ENCODE measurements around the gene RABIF.
"Not testable (repeated sequence)": the region's sequence is repeated elsewhere in the genome, so short reads cannot be mapped to it uniquely, and the experiment has no call there.

Gene RABIF

DNA sequence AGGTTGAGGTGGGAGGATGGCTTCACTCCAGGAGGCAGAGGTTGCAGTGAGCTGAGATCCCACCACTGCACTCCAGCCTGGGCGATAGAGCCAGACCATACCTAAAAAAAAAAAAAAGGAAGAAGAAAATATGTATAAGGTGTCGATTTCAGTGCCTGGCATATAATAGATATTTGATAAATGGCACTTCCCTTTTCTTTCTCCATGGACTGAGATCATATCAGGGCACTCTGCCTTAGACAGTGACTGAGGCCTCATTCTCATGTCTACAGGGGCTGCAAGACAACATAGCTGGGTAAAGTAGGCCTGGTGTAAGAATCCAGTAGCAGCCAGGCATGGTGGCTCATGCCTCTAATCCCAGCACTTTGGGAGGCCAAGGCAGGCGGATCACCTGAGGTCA lies 57.0 kb downstream of the RABIF start:
- no peak for DNase-seq

DNA sequence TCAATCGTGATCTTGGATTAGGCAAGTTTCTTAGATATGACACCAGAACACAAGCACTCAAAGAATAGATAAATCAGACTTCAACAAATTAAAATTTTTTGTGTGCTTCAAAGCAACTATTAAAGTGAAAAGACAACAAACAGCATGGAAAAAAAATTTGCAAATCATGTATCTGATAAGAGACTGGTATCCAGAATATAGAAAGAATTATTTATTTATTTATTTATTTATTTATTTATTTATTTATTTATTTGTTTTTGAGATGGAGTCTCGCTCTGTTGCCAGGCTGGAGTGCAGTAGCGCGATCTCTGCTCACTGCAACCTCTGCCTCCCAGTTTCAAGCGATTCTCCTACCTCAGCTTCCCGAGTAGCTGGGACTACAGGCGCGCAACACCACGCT lies 59.7 kb downstream of the RABIF start:
- not testable (repeated sequence) for DNase-seq

Measured in activated CD8-positive, alpha-beta memory T cell treated with anti-CD3 and anti-CD28 coated beads for 24 hours (primary cell).